ENCODE data around the gene SOX6.

Gene SOX6

GRCh38 chr11:16058671-16059070, 297.7 kb downstream of the SOX6 start:
- no peaks in the 10 kb centered on the region for H3K4me1 ChIP-seq (ENCODE audit: insufficient read depth, low read length, severe bottlenecking)
- no peak overlapping the region for H3K9ac ChIP-seq (ENCODE audit: low read length)
- TF ChIP-seq CTCF (IDR thresholded peaks at IDR 0.05; ENCODE audit: low read length) (no peak), EZH2 (IDR thresholded peaks at IDR 0.05; ENCODE audit: borderline replicate concordance, low read length) (no peak)
- no peaks in the 10 kb centered on the region for H3K9me3 ChIP-seq (ENCODE audit: low read length)
- no peaks in the 10 kb centered on the region for H3F3A ChIP-seq (ENCODE audit: insufficient read depth, low read length)
- H3K4me3 ChIP-seq (ENCODE audit: low read depth, low read length, poor library complexity, severe bottlenecking): no peak overlapping the region
- H3K27me3 ChIP-seq (ENCODE audit: insufficient read depth, low read length): no peaks in the 10 kb centered on the region
- no peaks in the 10 kb centered on the region for H3K36me3 ChIP-seq (ENCODE audit: insufficient read depth, low read length)
- no peak overlapping the region for H3K27ac ChIP-seq (ENCODE audit: low read depth, low read length, poor library complexity, severe bottlenecking)
- no peak overlapping the region for H2AFZ ChIP-seq (ENCODE audit: low read length)
- no peak overlapping the region for H3K4me2 ChIP-seq (ENCODE audit: low read length)
- H4K20me1 ChIP-seq (ENCODE audit: insufficient read depth, low read length): no peaks in the 10 kb centered on the region
- no peaks in the 10 kb centered on the region for H3K9me2 ChIP-seq (ENCODE audit: low read depth, low read length)
- no peaks in the 10 kb centered on the region for H3K79me2 ChIP-seq (ENCODE audit: insufficient read depth, low read length)

GRCh38 chr11:16052750-16053149, 303.6 kb downstream of the SOX6 start:
- Histone ChIP-seq H3K4me2 (ENCODE audit: low read length) (no peak overlapping the region), H3K27me3 (ENCODE audit: insufficient read depth, low read length) (no peaks in the 10 kb centered on the region), H3K9ac (ENCODE audit: low read length) (no peak overlapping the region), H3K9me3 (ENCODE audit: low read length) (no peaks in the 10 kb centered on the region), H3F3A (ENCODE audit: insufficient read depth, low read length) (no peaks in the 10 kb centered on the region), H2AFZ (ENCODE audit: low read length) (no peak overlapping the region), H3K36me3 (ENCODE audit: insufficient read depth, low read length) (no peaks in the 10 kb centered on the region), H3K9me2 (ENCODE audit: low read depth, low read length) (no peaks in the 10 kb centered on the region), H3K79me2 (ENCODE audit: insufficient read depth, low read length) (no peaks in the 10 kb centered on the region), H3K4me3 (ENCODE audit: low read depth, low read length, poor library complexity, severe bottlenecking) (no peak overlapping the region), H4K20me1 (ENCODE audit: insufficient read depth, low read length) (no peaks in the 10 kb centered on the region), H3K27ac (ENCODE audit: low read depth, low read length, poor library complexity, severe bottlenecking) (no peak overlapping the region), H3K4me1 (ENCODE audit: insufficient read depth, low read length, severe bottlenecking) (no peaks in the 10 kb centered on the region)
- TF ChIP-seq EZH2 (IDR thresholded peaks at IDR 0.05; ENCODE audit: borderline replicate concordance, low read length) (no peak), CTCF (IDR thresholded peaks at IDR 0.05; ENCODE audit: low read length) (no peak)

GRCh38 chr11:16049611-16050010, 306.7 kb downstream of the SOX6 start:
- no peaks in the 10 kb centered on the region for H3K36me3 ChIP-seq (ENCODE audit: insufficient read depth, low read length)
- H3F3A ChIP-seq (ENCODE audit: insufficient read depth, low read length): no peaks in the 10 kb centered on the region
- no peak overlapping the region for H3K4me2 ChIP-seq (ENCODE audit: low read length)
- H3K9me2 ChIP-seq (ENCODE audit: low read depth, low read length): no peaks in the 10 kb centered on the region
- H3K9ac ChIP-seq (ENCODE audit: low read length): no peak overlapping the region
- no peaks in the 10 kb centered on the region for H3K9me3 ChIP-seq (ENCODE audit: low read length)
- H2AFZ ChIP-seq (ENCODE audit: low read length): no peak overlapping the region
- H3K4me1 ChIP-seq (ENCODE audit: insufficient read depth, low read length, severe bottlenecking): no peaks in the 10 kb centered on the region
- no peaks in the 10 kb centered on the region for H4K20me1 ChIP-seq (ENCODE audit: insufficient read depth, low read length)
- no peak overlapping the region for H3K27ac ChIP-seq (ENCODE audit: low read depth, low read length, poor library complexity, severe bottlenecking)
- H3K27me3 ChIP-seq (ENCODE audit: insufficient read depth, low read length): no peaks in the 10 kb centered on the region
- no peaks in the 10 kb centered on the region for H3K79me2 ChIP-seq (ENCODE audit: insufficient read depth, low read length)
- TF ChIP-seq CTCF (IDR thresholded peaks at IDR 0.05; ENCODE audit: low read length) (no peak), EZH2 (IDR thresholded peaks at IDR 0.05; ENCODE audit: borderline replicate concordance, low read length) (no peak)
- H3K4me3 ChIP-seq (ENCODE audit: low read depth, low read length, poor library complexity, severe bottlenecking): no peak overlapping the region
